Brain microvascular endothelial cell (primary cell): ENCODE data around the gene ARHGAP10.

Experiments
- DNase-seq: peaks from one replicate; pipeline ENCODE4 v3.0.0-alpha.2; 2020
- H3K27ac ChIP-seq: fragments of 250-450 bp; sonication (Bioruptor Pico); 2 replicates; pipeline ENCODE4 v1.5.1; 2020; ENCODE audit warnings: mild to moderate bottlenecking, moderate library complexity
- H3K27me3 ChIP-seq: fragments of 250-450 bp; sonication (Bioruptor Pico); replicated peaks from 2 replicates; pipeline ENCODE4 v1.5.1; 2020; ENCODE audit warnings: mild to moderate bottlenecking
- H3K36me3 ChIP-seq: fragments of 250-450 bp; sonication (Bioruptor Pico); replicated peaks from 2 replicates; pipeline ENCODE4 v1.5.1; 2020; ENCODE audit warnings: mild to moderate bottlenecking
- H3K4me3 ChIP-seq: 2 replicates; pipeline ENCODE4 v1.5.1; 2011; ENCODE audit warnings: low read depth, mild to moderate bottlenecking, control low read depth, low read length, moderate library complexity
- in situ Hi-C: cut with HindIII; loops from 2 replicates; pipeline ENCODE4 v1.10.0; 2017; ENCODE audit warnings: low sequenced_read_pairs, low pct_ligation_motif_present
- TF ChIP-seq, protein P1 (sequence below): IDR thresholded peaks from 2 replicates; pipeline ENCODE4 v1.5.1; 2011; ENCODE audit warnings: low read depth, mild to moderate bottlenecking, moderate library complexity, low read length, control low read depth, inconsistent platforms; ENCODE audit errors: missing control alignments

Gene ARHGAP10

DNA sequence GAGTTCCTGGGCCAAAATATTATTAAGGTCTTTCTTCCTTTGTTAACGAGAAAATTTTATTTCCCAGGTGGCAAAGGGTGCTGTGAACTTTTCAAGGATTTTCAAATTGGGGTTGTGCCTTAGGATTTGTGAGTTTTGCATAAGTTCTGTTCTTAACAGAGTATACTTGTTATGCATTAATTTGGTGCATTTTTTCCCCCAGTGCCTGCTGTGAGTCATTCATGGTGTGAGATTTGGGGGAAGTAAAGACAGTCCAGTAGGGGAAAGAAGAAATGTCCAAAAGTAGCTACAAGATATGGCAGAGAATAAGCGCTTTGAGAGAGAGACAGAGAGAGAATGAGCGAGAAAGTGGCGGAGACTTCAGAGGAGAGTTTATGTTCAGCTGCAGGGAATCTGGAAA, 239.2 kb downstream of the ARHGAP10 start:
- Histone ChIP-seq H3K27ac (no peak overlapping the region), H3K27me3 (no peaks in the 10 kb centered on the region), H3K36me3 (peaks cover 5% of the 10 kb centered on the region), H3K4me3 (no peak overlapping the region)
- no peak for DNase-seq
- TF ChIP-seq, protein P1, sequence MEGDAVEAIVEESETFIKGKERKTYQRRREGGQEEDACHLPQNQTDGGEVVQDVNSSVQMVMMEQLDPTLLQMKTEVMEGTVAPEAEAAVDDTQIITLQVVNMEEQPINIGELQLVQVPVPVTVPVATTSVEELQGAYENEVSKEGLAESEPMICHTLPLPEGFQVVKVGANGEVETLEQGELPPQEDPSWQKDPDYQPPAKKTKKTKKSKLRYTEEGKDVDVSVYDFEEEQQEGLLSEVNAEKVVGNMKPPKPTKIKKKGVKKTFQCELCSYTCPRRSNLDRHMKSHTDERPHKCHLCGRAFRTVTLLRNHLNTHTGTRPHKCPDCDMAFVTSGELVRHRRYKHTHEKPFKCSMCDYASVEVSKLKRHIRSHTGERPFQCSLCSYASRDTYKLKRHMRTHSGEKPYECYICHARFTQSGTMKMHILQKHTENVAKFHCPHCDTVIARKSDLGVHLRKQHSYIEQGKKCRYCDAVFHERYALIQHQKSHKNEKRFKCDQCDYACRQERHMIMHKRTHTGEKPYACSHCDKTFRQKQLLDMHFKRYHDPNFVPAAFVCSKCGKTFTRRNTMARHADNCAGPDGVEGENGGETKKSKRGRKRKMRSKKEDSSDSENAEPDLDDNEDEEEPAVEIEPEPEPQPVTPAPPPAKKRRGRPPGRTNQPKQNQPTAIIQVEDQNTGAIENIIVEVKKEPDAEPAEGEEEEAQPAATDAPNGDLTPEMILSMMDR, result no peak
- in situ Hi-C loops, result no loop called here

DNA sequence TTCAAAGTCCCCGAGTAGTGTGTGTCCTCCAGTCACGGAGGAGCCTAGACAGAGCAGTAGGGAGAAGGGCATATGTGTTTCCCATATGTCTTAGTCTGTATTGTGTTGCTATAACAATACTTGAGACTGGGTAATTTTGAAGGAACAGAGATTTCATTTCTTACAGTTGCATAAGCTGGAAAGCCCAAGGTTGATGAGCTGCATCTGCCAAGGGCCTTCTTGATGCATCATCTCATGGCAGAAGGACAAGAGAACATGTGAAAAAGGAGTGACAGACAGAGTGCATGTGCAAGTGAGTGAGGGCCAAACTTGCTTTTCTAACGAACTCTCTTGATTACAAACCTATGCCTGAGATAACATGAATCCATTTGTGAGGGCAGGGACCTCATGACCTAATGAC, 243.4 kb downstream of the ARHGAP10 start:
- Histone ChIP-seq H3K27ac (no peak overlapping the region), H3K36me3 (no peaks in the 10 kb centered on the region), H3K27me3 (no peaks in the 10 kb centered on the region), H3K4me3 (no peak overlapping the region)
- TF ChIP-seq, protein P1, result no peak
- in situ Hi-C loops, result no loop called here
- no peak for DNase-seq

GRCh38 chr4:147975933-147976928, 244.3 kb downstream of the ARHGAP10 start:
- peak overlapping the region; percentile 30 for H3K27ac ChIP-seq

GRCh38 chr4:147980586-147980985, 248.7 kb downstream of the ARHGAP10 start:
- H3K27me3 ChIP-seq, result no peaks in the 10 kb centered on the region
- TF ChIP-seq, protein P1, result no peak
- in situ Hi-C loops, result no loop called here

More at GRCh38 chr4:147975933-147976928, 244.3 kb downstream of the ARHGAP10 start:
- peak; percentile 54 for DNase-seq
- TF ChIP-seq, protein P1, result no peak
- Histone ChIP-seq H3K36me3 (no peaks in the 10 kb centered on the region), H3K27me3 (no peaks in the 10 kb centered on the region), H3K4me3 (no peak overlapping the region)
- in situ Hi-C loops, result no loop called here

DNA sequence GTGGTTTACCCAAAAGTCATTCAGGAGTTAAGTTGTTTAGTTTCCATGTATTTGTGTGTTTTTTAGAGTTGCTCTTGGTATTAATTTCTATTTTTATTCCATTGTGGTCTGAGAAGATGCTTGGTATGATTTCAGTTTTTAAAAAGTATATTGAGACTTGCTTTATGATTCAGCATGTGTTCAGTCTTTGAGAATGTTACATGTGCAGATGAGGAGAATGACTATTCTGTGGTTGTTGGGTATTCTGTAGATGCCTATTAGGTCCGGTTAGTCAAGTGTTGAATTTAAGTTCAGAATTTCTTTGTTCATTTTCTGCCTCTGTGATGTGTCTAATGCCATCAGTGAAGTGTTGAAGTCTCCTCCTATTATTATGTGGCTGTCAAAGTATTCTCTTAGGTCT, 249.4 kb downstream of the ARHGAP10 start:
- in situ Hi-C loops, result no loop called here
- H3K36me3 ChIP-seq, result no peaks in the 10 kb centered on the region
- H3K4me3 ChIP-seq, result no peak overlapping the region
- DNase-seq, result no peak
- no peak overlapping the region for H3K27ac ChIP-seq
- H3K27me3 ChIP-seq, result no peaks in the 10 kb centered on the region
- TF ChIP-seq, protein P1, result no peak

More at GRCh38 chr4:147980586-147980985, 248.7 kb downstream of the ARHGAP10 start:
- Histone ChIP-seq H3K27ac (no peak overlapping the region), H3K36me3 (no peaks in the 10 kb centered on the region), H3K4me3 (no peak overlapping the region)
- DNase-seq, result no peak
